ENCODE data around the gene EIF4EBP2.

Gene EIF4EBP2

DNA sequence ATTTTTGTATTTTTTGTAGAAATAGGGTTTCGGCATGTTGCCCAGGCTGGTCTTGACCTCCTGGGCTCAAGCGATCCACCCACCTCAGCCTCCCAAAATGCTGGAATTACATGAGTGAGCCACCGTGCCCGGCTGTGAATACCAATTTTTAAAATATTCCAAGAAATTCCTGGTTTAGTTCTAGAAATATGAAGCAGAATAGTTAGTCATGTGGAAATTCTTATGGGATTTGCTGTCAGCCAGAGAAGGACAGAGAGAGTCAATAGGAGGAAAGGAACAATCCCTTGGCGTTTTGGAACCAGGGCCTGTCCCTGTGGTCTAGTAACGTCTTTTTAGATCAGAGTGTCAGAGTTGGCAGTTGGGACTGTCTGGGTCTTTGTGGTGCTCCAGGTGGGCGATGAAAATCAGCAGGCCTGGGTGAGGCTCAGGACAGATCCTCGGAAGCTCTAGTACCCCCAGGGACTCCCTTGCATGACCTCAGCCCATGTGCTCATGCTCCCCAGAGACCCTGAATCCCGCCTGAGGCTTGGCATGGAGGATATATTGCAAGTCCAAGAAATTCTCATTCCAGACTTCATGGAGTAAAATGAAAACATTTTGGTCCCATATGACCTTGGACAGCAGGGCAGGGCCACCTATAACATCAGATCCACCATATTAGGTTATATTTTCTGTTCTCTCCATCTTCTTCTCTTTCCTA, 29.8 kb downstream of the EIF4EBP2 start:
- no peak for DNase-seq

DNA sequence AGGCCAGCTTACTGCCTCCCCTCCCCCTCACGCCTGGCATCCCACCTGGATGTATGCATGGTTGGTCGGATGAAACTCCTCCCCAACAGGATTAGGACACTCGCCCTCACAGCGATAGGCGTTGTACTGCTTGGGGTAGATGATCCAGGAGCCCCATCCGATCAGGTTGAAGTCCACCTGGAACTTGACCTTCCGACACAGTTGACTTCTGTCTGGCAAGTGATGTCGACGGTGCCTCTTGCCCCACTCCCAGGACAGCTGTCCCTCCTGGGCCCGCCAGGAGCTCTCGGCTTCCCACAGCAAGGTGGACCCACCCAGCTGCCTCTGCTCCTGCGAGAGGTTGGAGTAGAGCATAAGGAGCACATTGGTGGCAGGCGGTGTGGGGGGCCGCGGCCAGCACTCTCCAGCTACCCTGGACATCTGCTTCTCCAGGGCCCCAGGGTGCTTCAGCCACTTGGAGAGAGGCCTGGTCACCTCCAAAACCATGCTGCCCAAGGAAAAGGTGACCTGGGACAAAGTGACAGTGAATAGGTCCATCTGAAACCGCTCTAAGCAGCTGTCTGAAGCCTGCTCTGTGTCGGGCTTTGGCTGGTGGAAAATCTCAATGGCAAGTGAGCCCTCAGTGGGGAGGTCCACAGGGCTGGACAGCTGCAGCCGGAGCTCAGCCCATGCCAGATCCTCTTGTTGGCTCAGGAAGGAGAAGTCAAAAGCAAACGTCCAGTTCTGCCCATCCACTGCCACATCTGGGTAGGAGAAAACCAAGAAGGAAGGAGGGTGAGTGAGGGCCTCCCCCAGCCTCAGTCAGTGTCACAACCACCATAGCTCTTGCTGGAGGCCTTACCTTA, 31.5 kb downstream of the EIF4EBP2 start:
- no peak for DNase-seq

DNA sequence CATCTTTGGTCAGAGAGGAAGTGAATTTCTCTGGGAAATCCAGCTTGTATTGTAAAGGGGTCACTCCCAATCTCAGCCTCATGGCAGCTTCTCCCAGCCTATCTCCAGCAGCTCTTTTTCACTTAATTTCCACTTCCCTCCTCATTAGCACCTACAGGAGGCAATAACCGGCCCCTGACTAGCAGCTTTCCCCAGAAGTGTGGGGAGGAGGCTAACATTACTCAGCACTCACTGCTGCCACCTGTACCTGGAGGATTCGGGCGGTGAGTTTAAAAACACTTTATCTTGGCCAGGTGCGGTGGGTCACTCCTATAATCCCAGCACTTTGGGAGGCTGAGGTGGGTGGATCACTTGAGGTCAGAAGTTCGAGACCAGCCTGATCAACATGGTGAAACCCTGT, 33.8 kb downstream of the EIF4EBP2 start:
- DNase-seq, result peak; percentile 49

DNA sequence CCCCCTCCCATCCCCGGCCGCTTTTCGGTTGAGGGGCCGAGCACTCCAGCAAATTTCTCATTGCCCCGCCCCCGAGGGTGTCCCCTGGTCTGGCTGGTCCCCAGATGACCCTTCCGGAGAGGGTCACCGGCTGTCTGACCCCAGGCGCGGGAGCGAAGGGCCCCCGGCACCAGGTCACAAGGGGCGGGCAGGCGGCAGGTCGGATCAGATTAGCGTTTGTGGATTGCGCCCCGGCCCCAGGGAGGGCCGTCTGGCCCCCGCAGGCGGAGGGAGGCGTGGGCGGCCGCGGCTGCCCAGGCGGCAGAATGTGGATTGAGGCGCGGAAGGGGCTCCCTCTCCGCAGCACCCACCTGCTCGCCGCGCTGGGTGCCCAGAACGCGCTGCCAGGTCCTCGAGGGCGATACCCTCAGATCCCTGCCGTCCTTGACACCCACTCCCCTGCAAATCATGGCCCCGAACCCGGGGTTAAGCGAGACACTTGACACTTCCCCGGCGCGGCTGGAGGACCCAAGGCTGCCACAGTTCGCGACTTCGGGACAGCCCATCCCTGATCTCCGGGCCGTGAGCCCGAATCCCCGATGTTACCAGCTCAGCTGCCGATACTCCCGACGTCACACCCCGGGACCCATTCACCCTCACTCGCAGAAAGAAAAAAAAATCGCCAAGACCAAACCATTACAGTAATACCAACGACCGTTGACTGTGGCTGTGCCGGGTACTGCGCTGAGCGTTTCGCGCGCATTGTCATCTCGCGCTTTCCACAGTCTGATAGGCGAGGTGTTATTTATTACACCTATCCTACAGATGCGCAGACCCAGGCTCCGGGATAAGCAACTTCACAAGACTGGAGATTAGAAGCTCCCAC, 36.6 kb downstream of the EIF4EBP2 start:
- no peak for DNase-seq

DNA sequence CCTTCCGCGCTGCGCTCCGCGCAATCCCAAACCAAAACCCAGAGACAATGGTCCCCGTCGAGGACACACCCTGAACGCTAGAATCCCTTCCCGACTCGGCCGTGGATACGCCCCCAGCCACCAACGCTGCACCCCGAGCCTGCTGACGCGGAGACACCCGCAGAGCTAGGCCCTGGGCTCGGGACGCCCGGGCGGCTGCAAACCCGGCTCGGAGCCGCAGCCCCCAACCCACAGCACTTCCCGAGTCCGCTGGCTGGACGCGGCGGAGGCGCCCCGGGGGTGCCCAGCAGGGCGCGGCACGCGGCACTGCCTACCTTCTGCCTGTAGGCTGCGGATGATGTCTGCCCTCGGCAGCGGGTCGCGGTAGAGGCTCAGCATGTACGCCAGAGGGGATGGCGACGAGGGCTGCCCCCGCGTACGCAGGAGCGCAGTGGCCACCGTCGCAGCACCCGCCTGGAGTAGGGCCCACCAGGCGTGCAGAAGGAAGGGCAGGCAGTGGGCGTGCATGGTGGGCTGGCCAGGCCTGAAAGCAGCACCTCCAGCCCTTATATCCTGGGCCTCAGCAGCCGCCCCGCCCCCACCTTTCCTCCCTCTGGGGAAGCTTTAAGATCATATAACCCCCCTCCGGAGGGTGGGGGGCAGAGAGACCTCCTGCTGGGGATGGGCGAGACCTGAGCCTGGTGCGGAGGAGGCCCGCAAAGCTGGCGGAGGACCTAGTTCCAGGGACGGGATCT, 37.4 kb downstream of the EIF4EBP2 start, which contains the start of gene NODAL:
NODAL (minus strand) TSS at position 521 of the 734 bp plus-strand sequence; CDS start at position 507, 14 bp downstream.
- no peak for DNase-seq

DNA sequence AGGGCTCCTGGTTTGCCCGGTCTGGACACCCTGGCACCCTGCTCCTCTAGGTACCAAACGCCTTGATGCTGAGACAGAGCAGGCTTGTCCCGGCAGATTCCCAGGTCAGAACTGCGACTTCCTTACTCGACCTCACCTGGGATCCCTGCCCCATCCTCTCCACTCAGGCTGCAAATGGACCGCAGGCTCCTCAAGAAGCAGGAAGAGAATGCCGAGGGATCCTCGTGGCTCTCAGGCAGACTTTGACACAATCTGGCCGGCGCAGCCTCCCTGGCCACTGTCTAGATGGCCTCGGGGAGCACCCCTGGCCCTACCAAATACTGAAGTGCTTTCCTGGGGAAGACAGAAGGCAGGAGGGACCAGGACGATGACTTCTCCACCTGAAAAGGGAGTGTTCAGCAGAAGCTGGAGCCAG, 38.0 kb downstream of the EIF4EBP2 start:
- no peak for DNase-seq

DNA sequence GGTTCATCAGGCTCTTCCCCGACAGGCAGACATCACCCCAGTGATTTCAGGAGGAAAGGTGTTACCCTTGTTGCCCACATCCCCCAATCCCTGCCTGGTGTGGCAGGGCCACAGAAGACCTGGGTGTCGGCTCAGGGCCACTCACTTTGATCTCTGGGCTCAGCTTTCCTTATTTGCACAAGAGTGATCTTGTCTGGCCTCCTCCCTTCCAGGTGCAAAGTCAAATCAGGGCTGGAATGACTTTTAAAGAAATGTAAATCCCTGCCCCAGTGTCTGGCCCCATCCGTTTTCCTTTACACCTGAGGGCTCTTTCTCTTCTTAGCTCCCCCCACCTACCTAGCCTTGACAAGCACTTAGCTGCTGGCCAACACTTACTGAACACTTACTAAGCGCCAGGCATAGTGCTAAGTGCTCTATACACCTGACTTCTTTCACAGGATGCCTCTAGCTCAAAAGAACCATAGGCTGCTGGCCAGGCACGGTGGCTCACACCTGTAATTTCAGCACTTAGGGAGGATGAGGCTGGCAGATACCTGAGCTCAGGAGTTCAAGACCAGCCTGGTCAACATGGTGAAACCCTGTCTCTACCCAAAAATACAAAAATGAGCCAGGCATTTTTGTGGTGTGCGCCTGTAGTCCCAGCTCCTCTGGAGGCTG, 38.5 kb downstream of the EIF4EBP2 start:
- no peak for DNase-seq

DNA sequence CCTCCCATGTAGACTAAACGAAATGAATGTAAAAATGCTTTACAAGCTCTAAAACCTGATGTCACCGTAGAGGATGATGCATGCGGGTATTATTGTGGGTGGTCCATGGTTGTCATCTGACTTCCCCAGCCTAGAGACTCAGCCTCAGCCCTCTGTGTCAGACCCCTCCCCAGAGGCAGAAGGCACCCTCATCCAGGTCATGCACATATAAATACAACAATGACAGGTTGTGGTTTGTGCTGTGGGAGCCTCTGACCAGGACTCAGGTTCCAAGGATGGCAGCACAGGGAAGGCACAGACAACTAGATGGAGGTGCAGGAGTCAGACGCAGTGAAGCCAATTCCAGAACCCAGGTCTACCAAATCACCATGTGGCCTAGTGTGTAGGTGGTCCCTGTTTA, 40.8 kb downstream of the EIF4EBP2 start:
- DNase-seq, result no peak

DNA sequence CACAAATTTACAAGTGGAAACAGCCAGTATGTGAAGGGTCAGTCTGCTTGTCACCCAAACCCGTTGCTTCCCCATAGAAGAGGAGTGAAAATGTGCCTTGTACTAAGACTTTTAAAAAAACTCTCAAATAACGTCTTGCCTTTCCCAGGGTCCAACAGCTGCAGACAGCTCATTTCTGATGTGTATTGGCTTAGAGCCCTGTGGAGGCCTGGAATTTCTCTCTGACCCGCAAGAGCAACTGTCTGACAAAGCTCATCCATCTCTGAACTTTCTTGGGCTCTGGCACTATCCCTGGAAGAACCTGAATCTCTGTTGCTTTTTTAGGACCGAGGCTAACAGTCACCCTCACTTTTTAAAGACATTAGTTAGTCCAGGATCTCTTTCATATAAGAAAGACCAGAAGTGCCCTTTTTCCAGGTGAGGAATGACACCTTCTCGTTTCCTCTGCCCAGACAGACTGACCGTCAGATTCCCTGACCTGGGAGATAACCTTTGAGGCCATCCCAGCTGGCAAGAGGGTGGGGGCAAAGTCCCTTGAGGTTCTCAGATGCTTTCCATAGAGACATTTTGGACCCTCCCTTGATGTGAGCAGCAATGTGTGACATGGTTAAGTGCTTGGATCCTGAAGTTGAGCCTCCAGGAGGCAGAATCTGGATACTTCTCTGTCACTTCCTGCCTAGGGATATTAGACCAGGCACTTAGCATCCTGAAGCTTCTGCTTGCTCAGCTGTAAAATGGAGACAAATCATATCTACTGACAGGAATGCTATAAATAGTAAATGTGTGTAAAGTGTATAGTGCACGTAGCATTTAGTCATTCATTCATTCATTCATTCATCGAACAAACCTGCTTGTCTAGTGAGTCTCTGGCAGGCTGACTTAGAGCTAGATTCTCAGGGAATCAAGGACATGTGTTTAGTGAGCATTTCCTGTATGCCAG, 42.0 kb downstream of the EIF4EBP2 start:
- DNase-seq, result no peak

DNA sequence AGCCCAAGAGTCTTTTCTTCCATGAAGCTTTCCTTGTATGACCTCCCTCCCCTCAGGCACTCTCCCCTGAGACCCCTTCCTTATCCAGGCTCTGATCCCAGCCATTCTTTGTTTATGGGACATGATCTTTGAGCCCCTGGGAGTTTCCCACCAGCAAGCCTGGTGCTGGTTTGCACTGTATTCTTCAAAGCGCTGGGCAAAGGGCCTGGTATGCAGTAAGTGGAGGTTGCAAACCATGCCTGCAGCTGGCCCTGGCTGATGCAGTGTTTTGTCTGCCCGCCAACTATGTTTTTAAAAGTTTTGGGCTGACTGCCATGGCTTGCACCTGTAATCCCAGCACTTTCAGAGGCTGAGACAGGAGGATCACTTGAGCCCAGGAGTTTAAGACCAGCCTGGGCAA, 44.3 kb downstream of the EIF4EBP2 start:
- peak; percentile 86 for DNase-seq

DNA sequence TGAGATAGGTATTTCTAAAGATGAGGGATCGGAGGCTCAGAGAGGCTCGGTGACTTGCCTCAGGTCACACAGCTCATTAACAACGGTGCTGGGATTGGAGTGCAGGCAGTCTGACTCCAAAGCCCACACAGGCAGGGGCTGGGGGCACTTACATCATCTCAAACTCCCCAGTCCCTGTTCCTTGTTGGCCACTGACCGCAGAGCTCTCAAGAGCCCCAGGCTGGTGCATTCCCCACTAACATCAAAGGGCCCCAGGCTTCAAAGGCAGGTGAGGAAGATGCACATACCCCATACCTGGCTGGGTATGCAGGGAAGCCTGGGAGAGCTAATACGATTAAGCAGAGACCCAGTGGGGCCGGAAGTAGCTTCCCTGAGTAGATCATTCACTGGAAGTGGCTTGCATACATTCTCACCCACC, 51.3 kb downstream of the EIF4EBP2 start:
- DNase-seq, result no peak

DNA sequence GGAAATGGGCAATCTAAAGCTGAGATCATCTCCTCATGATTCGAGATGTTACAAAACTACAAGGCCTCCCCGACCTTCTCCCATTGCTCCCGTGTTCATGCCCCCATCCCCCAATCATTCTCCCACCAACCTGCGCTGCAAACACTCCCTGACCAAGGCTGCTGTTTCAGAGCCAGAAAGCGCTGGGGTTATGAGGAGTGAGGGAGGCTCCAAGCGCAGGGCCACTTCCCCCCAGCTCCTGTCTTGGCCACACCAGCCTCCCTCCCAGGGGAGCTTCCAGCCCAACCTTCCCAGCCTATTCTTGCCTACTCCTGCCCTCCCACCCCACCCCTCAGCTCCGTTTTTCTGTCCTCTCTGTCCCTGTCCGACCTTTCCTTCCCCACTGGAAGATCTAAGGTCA, 52.2 kb downstream of the EIF4EBP2 start:
- DNase-seq, result no peak

DNA sequence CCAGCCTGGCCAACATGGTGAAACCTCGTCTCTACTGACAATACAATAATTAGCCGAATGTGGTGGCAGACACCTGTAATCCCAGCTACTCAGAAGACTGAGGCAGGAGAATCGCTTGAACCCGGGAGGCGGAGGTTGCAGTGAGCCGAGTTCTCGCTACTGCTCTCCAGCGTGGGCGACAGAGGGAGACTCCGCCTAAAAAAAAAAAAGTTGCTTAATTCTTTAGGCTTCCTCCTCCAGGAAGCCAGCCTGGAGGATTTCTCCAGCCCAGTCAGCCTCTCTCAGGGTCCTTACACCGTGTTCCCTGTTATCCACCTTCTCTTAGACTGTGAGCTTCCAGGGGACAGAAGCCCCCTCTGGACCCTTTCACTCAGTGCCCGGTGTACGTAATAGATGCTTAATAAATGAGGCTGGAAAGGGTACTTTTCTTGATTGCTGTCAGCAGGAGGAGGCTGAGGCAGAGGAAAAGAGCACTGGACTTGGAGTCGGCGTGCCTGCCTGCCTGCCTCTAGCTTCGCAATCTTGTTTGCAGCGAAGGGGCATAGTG, 53.9 kb downstream of the EIF4EBP2 start:
- no peak for DNase-seq

DNA sequence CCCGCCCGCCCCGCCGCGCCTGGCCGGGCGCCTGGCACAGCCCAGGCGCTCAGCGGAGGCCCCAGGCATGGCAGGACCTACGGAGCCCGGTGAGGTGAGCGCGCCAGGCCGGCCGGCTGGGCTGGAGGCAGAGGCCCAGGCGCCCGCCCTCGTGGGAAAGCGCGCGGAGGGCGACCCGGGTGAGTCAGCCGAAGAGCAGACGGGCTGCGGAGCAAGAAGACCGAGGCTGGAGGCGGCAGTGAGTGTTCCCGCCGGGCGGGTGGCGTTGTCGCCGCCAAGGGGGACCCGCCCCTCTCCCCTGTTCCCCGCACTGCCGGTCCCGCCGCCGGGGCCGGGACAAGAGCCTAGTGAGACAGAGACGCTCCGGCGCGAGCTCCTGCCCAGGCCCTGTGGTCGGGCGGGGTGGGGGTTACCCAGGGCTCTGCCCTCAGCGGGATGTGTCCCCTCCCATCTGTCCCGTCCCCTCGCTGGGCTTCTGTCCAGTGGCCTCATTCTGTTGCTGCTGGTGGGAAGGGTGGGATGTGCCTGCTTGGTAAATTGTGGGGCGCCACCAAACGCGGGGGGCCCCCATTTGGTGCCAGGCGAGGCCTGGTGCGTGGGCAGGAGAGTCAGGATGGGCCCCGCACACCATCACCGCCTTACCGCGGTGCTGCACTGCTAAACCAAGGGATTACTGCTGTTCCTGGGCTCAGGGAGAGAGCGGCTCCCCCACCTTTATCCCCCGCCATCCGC, 54.5 kb downstream of the EIF4EBP2 start:
- peak; percentile 63 for DNase-seq

DNA sequence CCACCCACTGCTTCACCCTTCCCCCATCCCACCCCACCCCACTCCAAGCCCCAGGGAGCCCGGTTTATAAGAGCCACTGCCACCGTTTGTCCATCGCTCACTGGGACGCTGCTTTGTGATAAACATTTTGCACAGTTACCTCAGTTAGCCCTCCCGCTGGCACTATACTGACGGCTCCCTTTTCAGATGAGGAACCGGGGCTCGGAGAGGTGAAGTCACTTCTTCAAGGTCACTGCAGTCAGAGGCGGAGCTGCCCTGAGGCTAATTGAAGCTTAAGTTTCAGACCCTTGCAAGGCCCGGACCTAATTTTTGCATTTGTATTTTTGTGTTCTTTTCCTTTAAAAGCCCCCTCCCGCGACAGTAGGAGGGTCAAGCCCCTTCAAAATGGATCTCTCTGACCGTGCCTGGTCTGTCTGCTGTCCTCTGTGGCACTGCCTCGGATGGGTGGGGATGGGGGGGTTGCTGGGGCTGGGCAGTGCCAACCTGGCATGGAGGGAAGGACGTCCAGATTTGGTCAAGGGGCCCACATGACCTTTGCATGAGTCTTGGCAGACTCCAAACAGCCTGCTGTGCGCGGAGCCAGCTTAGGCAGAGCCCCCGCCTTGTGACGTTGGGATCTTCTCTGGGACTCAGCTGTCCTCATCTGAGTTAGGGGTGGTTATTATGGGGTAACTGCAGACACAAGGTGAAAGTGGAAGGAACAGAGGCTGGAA, 55.3 kb downstream of the EIF4EBP2 start:
- DNase-seq, result no peak

DNA sequence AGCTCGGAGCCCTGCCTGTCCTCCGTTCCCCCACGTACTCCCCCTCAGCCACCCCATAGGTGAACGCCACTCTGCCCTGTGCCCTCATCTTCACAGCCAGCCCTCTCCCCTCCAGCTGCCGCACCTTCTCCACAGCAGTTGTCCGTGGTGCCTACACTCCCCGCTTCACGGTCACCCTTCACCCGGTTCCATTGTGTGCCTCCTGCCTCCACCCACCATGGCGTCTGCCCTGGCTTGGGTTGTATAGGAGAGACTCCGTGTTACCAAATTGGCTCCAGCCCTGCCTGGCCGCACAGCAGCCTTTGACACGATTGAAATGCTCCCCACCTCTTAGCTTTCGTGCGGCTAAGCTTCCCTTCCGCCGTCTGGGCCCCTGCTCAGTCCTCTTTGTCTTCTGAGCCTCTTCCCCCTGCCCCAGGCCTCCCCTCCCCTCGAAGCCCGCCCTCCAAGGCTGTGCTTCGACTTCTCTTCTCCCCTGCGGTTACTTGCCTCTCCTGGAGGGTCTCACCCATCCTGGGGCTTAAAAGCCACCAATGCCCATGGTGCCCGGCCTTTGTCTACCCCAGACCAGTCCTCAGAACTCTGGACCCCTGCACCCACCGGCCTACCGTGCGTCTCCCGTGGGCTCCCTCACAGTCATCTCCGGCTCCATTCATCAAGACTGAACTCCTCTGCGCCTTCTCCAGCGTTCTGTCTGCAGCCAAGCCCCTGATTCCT, 56.0 kb downstream of the EIF4EBP2 start:
- no peak for DNase-seq

DNA sequence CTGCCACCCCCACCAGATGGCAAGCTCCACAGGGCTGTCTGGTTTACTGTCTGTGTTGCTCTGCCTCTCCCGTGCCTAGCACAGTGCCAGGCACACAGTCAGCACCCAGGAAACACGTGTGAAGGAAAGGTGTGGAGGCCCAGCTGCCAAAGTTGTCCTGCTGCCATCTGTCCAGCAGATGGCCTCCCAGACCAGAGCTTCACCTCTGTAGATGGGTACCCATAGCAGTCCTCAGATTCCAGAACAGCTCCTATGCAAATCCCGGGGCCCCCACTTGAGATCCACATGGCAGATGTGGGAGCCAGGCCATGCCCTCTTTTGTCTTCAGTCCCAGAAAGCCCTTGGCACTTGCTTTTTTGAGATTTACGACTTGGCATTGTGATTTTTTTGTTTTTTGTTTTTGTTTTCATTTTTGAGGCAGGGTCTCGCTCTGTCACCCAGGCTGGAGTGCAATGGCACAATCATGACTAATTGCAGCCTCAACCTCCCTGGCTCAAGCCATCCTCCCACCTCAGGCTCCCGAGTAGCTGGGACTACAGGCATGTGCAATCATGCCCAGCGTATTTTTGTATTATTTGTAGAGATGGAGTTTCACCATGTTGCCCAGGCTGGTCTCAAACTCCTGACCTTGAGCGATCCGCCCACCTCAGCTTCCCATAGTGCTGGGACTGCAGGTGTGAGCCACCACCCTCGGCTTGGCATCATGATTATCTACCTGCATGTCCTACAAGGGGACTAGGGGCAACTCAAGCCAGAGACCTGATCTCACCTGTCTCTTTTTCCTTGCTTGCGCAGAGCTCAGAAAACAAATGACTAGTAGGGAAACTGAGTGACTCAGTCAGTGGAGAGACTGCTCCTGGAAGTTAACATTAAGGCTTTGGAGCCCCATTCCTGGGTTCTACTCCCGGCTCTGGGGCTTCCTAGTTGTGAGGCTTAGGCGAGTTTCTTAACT, 57.7 kb downstream of the EIF4EBP2 start:
- peak; percentile 66 for DNase-seq
